ENCODE data around the gene DPM2. TPM values are rescaled to one million over a fixed set of nuclear protein-coding genes. Genes with fewer than 3 reads are reported as not detected.

Gene DPM2
- total RNA-seq, 2 donors from 2014 or later, result 23.3 to 39.9 TPM

DNA sequence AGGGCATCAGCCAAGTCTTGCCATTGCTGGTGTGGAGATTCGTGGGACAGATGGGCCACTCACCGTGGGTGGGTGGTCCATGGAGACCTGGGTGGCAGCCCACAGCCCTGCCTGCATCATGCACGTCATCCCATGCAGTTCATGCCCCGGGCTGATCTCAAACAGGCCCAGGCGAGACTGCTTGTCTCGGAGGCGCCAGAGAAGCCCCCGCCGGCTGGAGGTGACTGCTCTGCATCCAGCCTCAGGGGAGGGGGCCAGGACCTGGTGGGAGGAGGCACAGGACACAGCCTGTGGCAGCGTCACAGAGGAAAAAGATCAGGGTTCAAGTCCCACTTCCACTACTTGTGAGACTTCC is 8.1 kb downstream of the DPM2 start:
- H3K4me1 ChIP-seq, result peaks cover 35% of the 10 kb centered on the region
- no peak overlapping the region for H3K27ac ChIP-seq
- intact Hi-C loops (cut with DNase I), result no loop called here
- H3K9me3 ChIP-seq, result no peaks in the 10 kb centered on the region
- no peaks in the 10 kb centered on the region for H3K36me3 ChIP-seq (replicated peaks in 1 of 2; ENCODE audit: insufficient read depth in 1 of 2, low read depth in 2 of 2)
- H3K4me3 ChIP-seq, result no peak overlapping the region
- no peak for DNase-seq
- no peak for ATAC-seq
- no peaks in the 10 kb centered on the region for H3K27me3 ChIP-seq
- TF ChIP-seq POLR2A (IDR thresholded peaks at IDR 0.05), result no peak
- 57 to 84% methylated on average over 9 of the region's 10 CpGs for whole genome bisulfite sequencing, 2 donors

DNA sequence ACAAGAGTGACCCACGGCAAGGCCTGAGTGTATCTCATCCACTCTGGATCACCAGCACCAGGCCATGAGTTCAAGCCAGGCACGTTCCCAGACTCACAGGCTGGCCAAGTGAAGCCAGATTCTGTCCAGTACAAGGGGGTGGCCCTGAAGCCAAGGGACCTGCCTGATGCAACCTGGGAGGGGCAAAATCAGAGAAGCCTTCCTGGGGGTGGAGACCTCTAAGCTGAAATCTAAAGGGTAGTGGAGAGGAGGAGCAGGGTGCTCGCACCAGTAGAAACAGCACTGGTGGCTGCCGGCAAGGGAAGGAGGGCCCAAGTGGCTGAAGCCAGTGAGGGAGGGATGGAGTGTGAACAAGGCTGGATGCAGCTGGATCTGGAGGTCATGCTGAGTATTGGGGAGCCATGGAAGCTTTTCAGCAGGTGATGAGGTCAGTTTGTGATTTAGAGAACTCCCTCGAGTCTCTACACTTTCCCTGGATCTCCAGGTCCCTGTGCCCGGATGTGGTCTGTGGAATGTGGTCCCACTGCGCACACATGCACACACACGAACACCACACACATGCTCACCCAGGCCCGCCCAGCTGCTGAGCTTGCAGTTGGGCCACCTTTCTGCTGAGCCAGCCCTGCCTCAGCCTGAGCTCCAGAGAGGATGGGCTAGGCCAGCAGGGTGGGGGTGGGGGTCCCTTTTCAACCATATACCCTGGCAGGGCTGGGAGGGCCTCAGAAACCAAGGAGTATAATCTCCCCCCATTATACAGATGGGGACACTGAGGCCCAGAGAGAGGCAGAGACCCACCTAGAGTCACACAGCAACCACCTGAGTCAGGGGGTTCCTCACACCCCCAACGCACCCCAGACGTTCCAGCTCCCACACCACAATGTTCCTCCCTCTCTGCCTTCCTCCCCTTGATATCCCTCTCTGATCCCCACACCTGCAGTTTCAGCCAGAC is 8.7 kb downstream of the DPM2 start:
- Histone ChIP-seq H3K4me1 (peaks cover 35% of the 10 kb centered on the region), H3K9me3 (no peaks in the 10 kb centered on the region), H3K4me3 (no peak overlapping the region), H3K27me3 (no peaks in the 10 kb centered on the region), H3K27ac (no peak overlapping the region), H3K36me3 (replicated peaks in 1 of 2; ENCODE audit: insufficient read depth in 1 of 2, low read depth in 2 of 2) (no peaks in the 10 kb centered on the region)
- intact Hi-C loops (cut with DNase I), result no loop called here
- TF ChIP-seq CTCF (IDR thresholded peaks at IDR 0.05) (no peak), POLR2A (IDR thresholded peaks at IDR 0.05) (no peak)
- DNase-seq, result no peak
- no peak for ATAC-seq
- 66 to 69% methylated on average over 7 to 11 of the region's 11 CpGs for WGBS, 2 donors

DNA sequence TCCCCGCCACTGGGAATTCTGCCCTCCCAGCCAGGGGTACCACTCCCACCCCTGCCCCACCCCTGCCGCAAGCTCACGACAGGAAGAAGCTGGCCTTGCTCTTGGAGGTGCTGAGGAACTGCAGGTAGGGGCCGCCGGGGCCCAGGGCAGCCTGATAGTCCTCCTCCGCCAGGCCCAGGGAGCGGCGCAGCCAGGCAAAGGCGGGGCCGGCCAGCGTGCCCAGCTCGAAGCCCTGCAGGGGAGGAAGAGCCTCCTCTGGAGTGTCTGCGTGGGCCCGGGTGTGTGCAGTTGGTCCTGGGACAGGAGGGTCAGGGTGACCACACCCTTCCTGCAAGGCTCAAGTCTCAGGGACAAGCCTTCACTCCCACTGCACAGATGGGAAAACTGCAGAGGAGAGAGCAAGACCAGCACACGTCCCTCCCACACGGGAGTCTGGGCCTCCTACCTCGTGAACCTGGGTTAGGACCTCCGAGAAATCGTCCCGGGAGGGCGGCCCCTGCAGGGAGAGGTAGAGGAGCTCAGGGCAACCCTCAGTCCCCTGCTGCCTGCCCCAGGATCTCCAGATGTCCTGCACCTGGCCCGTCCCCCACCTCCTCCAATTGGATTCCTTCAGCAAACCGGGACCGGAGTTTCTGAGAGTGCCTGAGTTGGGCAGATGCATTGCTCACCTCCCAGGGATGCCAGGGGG is 9.5 kb downstream of the DPM2 start:
- Histone ChIP-seq H3K27me3 (no peaks in the 10 kb centered on the region), H3K27ac (no peak overlapping the region), H3K4me3 (no peak overlapping the region), H3K4me1 (peaks cover 35% of the 10 kb centered on the region), H3K9me3 (no peaks in the 10 kb centered on the region), H3K36me3 (replicated peaks in 1 of 2; ENCODE audit: insufficient read depth in 1 of 2, low read depth in 2 of 2) (no peaks in the 10 kb centered on the region)
- peak in 1 of 4 donors; percentile 42 for DNase-seq
- intact Hi-C loops (cut with DNase I), result no loop called here
- peak; percentile 29 for ATAC-seq
- WGBS, 2 donors, result 20 to 38% methylated on average over 3 to 22 of the region's 24 CpGs
- TF ChIP-seq POLR2A (IDR thresholded peaks at IDR 0.05), result no peak
- TF ChIP-seq CTCF (IDR thresholded peaks at IDR 0.05), result no peak

- DNase-seq, result peak; percentile 68 to 89 (median 78)
- peak; percentile 45 for ATAC-seq
- H3K27ac ChIP-seq, result no peak overlapping the region
- 4% methylated on average over 18 to 39 of the region's 56 CpGs for WGBS, 2 donors
- no peaks in the 10 kb centered on the region for H3K9me3 ChIP-seq
- no peak overlapping the region for H3K4me3 ChIP-seq
- H3K27me3 ChIP-seq, result no peaks in the 10 kb centered on the region
- no peak for TF ChIP-seq POLR2A (IDR thresholded peaks at IDR 0.05)
- no peak for TF ChIP-seq CTCF (IDR thresholded peaks at IDR 0.05)
- H3K4me1 ChIP-seq, result peaks cover 35% of the 10 kb centered on the region
- H3K36me3 ChIP-seq (replicated peaks in 1 of 2; ENCODE audit: insufficient read depth in 1 of 2, low read depth in 2 of 2), result no peaks in the 10 kb centered on the region
- intact Hi-C loops (cut with DNase I), result no loop called here
These were observed 10.3 kb downstream of the DPM2 start for GRCh38 chr9:127927201-127927987.

GRCh38 chr9:127926906-127927200 is 10.8 kb downstream of the DPM2 start:
- TF ChIP-seq CTCF (IDR thresholded peaks at IDR 0.05) (no peak), POLR2A (IDR thresholded peaks at IDR 0.05) (no peak)
- Histone ChIP-seq H3K27ac (no peak overlapping the region), H3K36me3 (replicated peaks in 1 of 2; ENCODE audit: insufficient read depth in 1 of 2, low read depth in 2 of 2) (no peaks in the 10 kb centered on the region), H3K9me3 (no peaks in the 10 kb centered on the region), H3K4me1 (peaks cover 37% of the 10 kb centered on the region), H3K4me3 (no peak overlapping the region), H3K27me3 (no peaks in the 10 kb centered on the region)
- ATAC-seq (no peak), DNase-seq (no peak)
- 14 to 30% methylated on average over 12 to 19 of the region's 19 CpGs for WGBS, 2 donors
- intact Hi-C loops (cut with DNase I), result no loop called here

All from body of pancreas (tissue), 4 donors.